ENCODE measurements around the gene PACRG. TPM values are rescaled to one million over a fixed set of nuclear protein-coding genes. Genes with fewer than 3 reads are reported as not detected.

The PACRG gene
- total RNA-seq, 1 experiment from 2014 or later: not detected

GRCh38 chr6:163083141-163083540 lies 355.4 kb downstream of the PACRG start:
- intact Hi-C loops (cut with micrococcal nuclease; ENCODE audit: unreplicated experiment): no loop called here
- ChIA-PET POLR2A (no interaction called here), CTCF (no interaction called here)
- Histone ChIP-seq H3K9me3 (no peaks in the 10 kb centered on the region), H3K36me3 (ENCODE audit: control insufficient read depth, insufficient read depth, low read length) (no peaks in the 10 kb centered on the region), H3K4me3 (ENCODE audit: low read depth, low read length) (no peak overlapping the region), H3K27me3 (replicated peaks; ENCODE audit: control insufficient read depth, insufficient read depth, low read length) (no peaks in the 10 kb centered on the region), H3K4me1 (no peaks in the 10 kb centered on the region)
- H3K36me3 Mint-ChIP-seq (ENCODE audit: insufficient read depth, unreplicated experiment): no peaks in the 10 kb centered on the region
- no peak for TF ChIP-seq CTCF (IDR thresholded peaks at IDR 0.05; ENCODE audit: insufficient read depth in 1 of 2, low read depth in 1 of 2, low read length in 1 of 2, severe bottlenecking in 1 of 2, unreplicated experiment in 1 of 2)
- no TSS peak for BruUV-seq (replicated peaks)
- no peaks in the 10 kb centered on the region for H3K9me3 Mint-ChIP-seq (ENCODE audit: unreplicated experiment)
- no peaks in the 10 kb centered on the region for H3K4me1 Mint-ChIP-seq (ENCODE audit: low read depth, unreplicated experiment)
- H3K27ac Mint-ChIP-seq (ENCODE audit: unreplicated experiment): no peak overlapping the region
- peaks cover 13% of the 10 kb centered on the region for H3K27me3 Mint-ChIP-seq (ENCODE audit: insufficient read depth, unreplicated experiment)
- H3K4me3 Mint-ChIP-seq (ENCODE audit: unreplicated experiment): no peak overlapping the region
- no peak for DNase-seq

- Histone ChIP-seq H3K4me3 (ENCODE audit: low read depth, low read length) (no peak overlapping the region), H3K9me3 (no peaks in the 10 kb centered on the region), H3K27me3 (replicated peaks; ENCODE audit: control insufficient read depth, insufficient read depth, low read length) (no peaks in the 10 kb centered on the region), H3K36me3 (ENCODE audit: control insufficient read depth, insufficient read depth, low read length) (no peaks in the 10 kb centered on the region), H3K4me1 (no peaks in the 10 kb centered on the region)
- no peaks in the 10 kb centered on the region for H3K9me3 Mint-ChIP-seq (ENCODE audit: unreplicated experiment)
- BruUV-seq (replicated peaks): no TSS peak
- H3K36me3 Mint-ChIP-seq (ENCODE audit: insufficient read depth, unreplicated experiment): no peaks in the 10 kb centered on the region
- H3K4me1 Mint-ChIP-seq (ENCODE audit: low read depth, unreplicated experiment): no peaks in the 10 kb centered on the region
- TF ChIP-seq CTCF (IDR thresholded peaks at IDR 0.05; ENCODE audit: insufficient read depth in 1 of 2, low read depth in 1 of 2, low read length in 1 of 2, severe bottlenecking in 1 of 2, unreplicated experiment in 1 of 2): no peak
- POLR2A ChIA-PET: no interaction called here
- H3K4me3 Mint-ChIP-seq (ENCODE audit: unreplicated experiment): no peak overlapping the region
- CTCF ChIA-PET: no interaction called here
- intact Hi-C loops (cut with micrococcal nuclease; ENCODE audit: unreplicated experiment): no loop called here
- no peak for DNase-seq
- no peak overlapping the region for H3K27ac Mint-ChIP-seq (ENCODE audit: unreplicated experiment)
- peaks cover 13% of the 10 kb centered on the region for H3K27me3 Mint-ChIP-seq (ENCODE audit: insufficient read depth, unreplicated experiment)
These were observed 357.7 kb downstream of the PACRG start for GRCh38 chr6:163085426-163085825.

- no peaks in the 10 kb centered on the region for H3K9me3 ChIP-seq
- POLR2A ChIA-PET: no interaction called here
- no peaks in the 10 kb centered on the region for H3K36me3 ChIP-seq (ENCODE audit: control insufficient read depth, insufficient read depth, low read length)
- no peaks in the 10 kb centered on the region for H3K4me1 ChIP-seq
- no peak for DNase-seq
- no peaks in the 10 kb centered on the region for H3K9me3 Mint-ChIP-seq (ENCODE audit: unreplicated experiment)
- no peak overlapping the region for H3K27ac Mint-ChIP-seq (ENCODE audit: unreplicated experiment)
- peaks cover 13% of the 10 kb centered on the region for H3K27me3 Mint-ChIP-seq (ENCODE audit: insufficient read depth, unreplicated experiment)
- CTCF ChIA-PET: no interaction called here
- BruUV-seq (replicated peaks): no TSS peak
- H3K4me3 Mint-ChIP-seq (ENCODE audit: unreplicated experiment): no peak overlapping the region
- no peak overlapping the region for H3K4me3 ChIP-seq (ENCODE audit: low read depth, low read length)
- no peaks in the 10 kb centered on the region for H3K36me3 Mint-ChIP-seq (ENCODE audit: insufficient read depth, unreplicated experiment)
- no peaks in the 10 kb centered on the region for H3K27me3 ChIP-seq (replicated peaks; ENCODE audit: control insufficient read depth, insufficient read depth, low read length)
- no peak for TF ChIP-seq CTCF (IDR thresholded peaks at IDR 0.05; ENCODE audit: insufficient read depth in 1 of 2, low read depth in 1 of 2, low read length in 1 of 2, severe bottlenecking in 1 of 2, unreplicated experiment in 1 of 2)
- H3K4me1 Mint-ChIP-seq (ENCODE audit: low read depth, unreplicated experiment): no peaks in the 10 kb centered on the region
- intact Hi-C loops (cut with micrococcal nuclease; ENCODE audit: unreplicated experiment): no loop called here
These were observed 358.3 kb downstream of the PACRG start for GRCh38 chr6:163085861-163086623.

All from Caco-2 (cell line).